Retinal pigment epithelial cell (primary cell): ENCODE data around the gene PSPN.

Experiments
- DNase-seq: peaks from one replicate; pipeline ENCODE4 v3.0.0-alpha.2; 2010; ENCODE audit warnings: low read depth
- H3K4me3 ChIP-seq: 2 replicates; pipeline ENCODE4 v1.5.1; 2011; ENCODE audit warnings: mild to moderate bottlenecking, low read length, control low read depth, moderate library complexity
- TF ChIP-seq, protein P1 (sequence below): conservative IDR thresholded peaks from 2 replicates; pipeline ENCODE4 v1.5.1; 2011; ENCODE audit warnings: low read depth, low read length, control low read depth, inconsistent platforms

The PSPN gene

DNA sequence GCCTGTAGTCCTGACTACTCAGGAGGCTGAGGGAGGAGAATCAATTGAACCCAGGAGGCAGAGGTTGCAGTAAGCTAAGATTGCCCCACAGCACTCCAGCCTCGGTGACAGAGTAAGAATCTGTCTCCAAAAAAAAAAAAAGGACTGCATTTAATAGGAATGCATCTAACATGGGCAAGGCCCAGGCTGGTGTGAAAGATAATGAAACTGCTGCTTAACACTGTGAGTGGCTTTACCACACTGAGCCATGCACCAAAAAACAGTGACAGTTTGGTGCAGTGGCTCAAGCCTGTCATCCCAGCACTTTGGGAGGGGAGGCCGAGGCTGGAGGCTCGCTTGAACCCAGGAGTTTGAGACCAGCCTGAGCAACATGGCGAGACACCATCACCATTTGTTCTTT is 8.6 kb upstream of the PSPN start:
- TF ChIP-seq, protein P1, sequence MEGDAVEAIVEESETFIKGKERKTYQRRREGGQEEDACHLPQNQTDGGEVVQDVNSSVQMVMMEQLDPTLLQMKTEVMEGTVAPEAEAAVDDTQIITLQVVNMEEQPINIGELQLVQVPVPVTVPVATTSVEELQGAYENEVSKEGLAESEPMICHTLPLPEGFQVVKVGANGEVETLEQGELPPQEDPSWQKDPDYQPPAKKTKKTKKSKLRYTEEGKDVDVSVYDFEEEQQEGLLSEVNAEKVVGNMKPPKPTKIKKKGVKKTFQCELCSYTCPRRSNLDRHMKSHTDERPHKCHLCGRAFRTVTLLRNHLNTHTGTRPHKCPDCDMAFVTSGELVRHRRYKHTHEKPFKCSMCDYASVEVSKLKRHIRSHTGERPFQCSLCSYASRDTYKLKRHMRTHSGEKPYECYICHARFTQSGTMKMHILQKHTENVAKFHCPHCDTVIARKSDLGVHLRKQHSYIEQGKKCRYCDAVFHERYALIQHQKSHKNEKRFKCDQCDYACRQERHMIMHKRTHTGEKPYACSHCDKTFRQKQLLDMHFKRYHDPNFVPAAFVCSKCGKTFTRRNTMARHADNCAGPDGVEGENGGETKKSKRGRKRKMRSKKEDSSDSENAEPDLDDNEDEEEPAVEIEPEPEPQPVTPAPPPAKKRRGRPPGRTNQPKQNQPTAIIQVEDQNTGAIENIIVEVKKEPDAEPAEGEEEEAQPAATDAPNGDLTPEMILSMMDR: no peak
- no peak for DNase-seq
- no peak overlapping the region for H3K4me3 ChIP-seq

DNA sequence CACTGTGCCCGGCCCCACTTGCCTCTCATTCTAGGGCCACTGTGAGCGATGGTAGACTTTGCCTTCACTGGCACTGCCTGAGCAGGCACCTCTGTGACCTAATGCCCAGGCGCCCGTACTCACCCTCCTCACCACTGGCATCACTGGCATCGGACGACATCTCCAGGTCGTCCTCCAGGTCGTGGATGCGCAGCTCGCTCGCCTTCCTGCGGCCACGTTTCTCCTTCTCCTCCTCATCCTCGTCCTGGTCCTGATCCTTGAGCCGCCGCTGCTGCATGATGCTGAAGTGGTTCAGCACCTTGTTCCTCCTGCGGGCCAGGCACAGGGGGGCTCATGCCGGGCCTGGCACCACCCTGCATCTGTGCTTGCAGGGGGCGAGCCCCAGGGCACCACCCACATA is 7.5 kb upstream of the PSPN start:
- TF ChIP-seq, protein P1: no peak
- no peak for DNase-seq
- H3K4me3 ChIP-seq: no peak overlapping the region

DNA sequence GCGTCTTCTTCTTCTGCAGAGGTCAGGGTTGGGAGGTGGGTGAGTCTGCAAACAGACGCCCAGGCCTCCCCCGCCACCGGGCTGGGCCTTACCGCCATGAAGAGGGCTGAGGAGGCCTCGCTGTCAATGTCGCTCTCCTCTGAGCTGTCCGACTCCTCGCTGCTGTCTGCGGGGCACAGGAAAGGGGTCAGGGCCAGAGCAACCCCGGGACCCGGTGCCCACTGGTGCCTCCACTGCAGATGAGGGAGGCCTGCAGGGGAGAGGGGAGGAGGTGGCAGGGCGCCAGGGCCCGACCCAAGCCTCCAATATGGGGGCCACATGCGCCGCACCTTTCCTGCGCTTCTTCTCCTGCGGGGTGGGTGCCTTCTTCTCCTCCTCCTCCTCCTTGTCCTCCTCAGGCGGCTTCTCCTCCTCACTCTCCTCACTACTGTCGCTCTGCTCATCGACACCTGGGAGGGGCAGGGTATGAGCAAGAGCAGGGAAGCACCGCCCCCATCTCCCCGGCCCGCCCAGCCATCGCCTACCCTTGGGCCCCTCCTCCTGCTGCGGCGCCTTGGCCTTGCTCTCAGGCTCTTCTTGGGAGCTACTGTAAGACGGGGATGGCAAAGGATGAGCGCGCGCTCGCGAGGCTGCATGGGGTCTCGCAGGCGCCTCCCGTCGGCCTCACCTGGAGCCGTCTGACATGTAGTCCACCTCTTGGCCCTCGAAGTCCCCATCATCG is 5.5 kb upstream of the PSPN start:
- DNase-seq: no peak
- H3K4me3 ChIP-seq: no peak overlapping the region
- TF ChIP-seq, protein P1: no peak

- DNase-seq: no peak
- no peak overlapping the region for H3K4me3 ChIP-seq
- TF ChIP-seq, protein P1: no peak
Measured at GRCh38 chr19:6379744-6380143, 4.0 kb upstream of the PSPN start.

DNA sequence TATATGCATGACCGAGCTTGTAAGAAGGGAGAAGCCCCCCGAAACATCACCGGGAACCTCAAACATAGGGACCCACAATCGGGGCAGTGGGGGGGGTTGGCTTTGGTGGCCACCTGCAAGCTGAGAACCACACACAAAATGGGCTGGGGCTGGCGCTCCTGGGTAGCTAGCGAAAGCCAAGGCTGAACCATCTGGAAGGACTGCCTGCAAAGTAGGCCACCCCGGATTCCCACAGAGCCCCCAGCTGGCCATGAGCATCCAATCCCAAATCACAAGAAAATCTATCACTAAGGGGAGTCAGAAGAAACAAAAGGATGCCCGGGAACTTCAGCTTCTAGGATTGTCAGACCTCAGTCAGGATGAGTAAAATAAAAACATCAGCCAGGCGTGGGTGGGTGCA is 2.8 kb upstream of the PSPN start:
- TF ChIP-seq, protein P1: no peak
- no peak overlapping the region for H3K4me3 ChIP-seq
- DNase-seq: no peak

DNA sequence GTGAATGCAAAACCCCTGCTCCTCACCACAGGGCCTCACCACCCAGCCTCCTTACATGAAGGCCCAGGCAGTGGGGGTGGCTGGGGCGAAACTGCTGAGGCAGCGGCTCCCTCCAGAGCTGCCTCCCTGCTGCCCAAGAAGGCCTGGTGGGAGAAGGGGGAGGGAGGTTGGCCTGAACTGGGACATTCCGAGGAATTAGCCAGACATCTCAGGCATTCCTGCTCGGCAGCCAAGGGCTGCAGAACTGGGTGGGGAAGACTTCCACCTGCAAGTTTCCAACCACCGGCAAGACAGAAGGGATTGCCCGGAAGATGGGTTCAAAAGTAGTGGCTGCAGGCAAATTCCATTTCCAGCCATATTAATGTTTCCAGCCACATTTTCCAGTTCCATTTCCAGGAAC is 2.3 kb upstream of the PSPN start:
- TF ChIP-seq, protein P1: no peak
- DNase-seq: peak; percentile 78
- H3K4me3 ChIP-seq: no peak overlapping the region

GRCh38 chr19:6376512-6377190 is 918 bp upstream of the PSPN start:
- TF ChIP-seq, protein P1: no peak
- no peak for DNase-seq
- no peak overlapping the region for H3K4me3 ChIP-seq
